OCI-LY7 (cell line): Measurements from ENCODE around the gene DIAPH2.

Experiments used
- EZH2phosphoT487 ChIP-seq: fragments of 200-600 bp; sonication (generic); IDR thresholded peaks from 2 replicates; pipeline ENCODE4 v1.6.1; 2018; ENCODE audit warnings: low read depth, borderline replicate concordance, mild to moderate bottlenecking, mixed run types, antibody characterized with exemption, low read length, moderate library complexity, mixed read lengths
- TF ChIP-seq, protein P1 (sequence below): fragments of 200-600 bp; sonication (generic); conservative IDR thresholded peaks from 2 replicates; pipeline ENCODE4 v1.5.1; 2014; ENCODE audit warnings: mild to moderate bottlenecking, antibody characterized with exemption, low read length, moderate library complexity, mixed read lengths

DNA sequence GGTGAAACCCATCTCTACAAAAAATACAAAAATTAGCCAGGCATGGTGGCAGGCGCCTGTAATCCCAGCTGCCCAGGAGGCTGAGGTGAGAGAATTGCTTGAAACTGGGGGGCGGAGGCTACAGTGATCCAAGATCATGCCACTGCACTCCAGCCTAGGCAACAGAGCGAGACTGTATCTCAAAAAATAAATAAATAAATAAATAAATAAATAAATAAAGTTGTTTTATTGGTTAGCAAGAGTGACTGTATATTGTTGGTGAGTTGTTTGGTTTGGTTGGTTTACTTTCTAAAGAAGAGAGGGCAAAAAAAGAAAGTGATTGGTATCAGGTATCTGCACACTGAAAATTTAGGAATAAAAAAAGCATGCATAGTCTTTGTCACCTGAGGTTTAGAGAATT is 700.0 kb downstream of the DIAPH2 start:
- TF ChIP-seq, protein P1, sequence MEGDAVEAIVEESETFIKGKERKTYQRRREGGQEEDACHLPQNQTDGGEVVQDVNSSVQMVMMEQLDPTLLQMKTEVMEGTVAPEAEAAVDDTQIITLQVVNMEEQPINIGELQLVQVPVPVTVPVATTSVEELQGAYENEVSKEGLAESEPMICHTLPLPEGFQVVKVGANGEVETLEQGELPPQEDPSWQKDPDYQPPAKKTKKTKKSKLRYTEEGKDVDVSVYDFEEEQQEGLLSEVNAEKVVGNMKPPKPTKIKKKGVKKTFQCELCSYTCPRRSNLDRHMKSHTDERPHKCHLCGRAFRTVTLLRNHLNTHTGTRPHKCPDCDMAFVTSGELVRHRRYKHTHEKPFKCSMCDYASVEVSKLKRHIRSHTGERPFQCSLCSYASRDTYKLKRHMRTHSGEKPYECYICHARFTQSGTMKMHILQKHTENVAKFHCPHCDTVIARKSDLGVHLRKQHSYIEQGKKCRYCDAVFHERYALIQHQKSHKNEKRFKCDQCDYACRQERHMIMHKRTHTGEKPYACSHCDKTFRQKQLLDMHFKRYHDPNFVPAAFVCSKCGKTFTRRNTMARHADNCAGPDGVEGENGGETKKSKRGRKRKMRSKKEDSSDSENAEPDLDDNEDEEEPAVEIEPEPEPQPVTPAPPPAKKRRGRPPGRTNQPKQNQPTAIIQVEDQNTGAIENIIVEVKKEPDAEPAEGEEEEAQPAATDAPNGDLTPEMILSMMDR, result no peak
- no peak for TF ChIP-seq EZH2phosphoT487
